ENCODE results near the gene RTN4.

DNA sequence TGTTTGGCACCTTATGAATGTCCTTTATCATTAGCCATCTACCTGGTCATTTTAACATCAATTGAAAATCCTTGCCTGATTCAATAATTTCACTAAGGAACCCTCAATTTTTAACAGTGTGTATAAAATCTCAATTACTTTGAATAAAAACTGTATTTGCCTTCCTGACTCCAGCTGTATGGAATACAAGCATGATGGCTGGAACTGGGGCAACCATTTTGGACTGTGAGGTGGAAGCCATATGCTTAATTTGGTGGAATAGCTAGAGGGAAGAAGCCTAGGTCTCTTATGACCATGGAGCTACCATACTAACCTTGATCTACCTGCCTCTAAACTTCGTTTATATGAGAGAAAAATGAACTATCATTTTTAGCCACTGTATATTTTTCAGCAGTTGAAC is 12.5 kb upstream of the RTN4 start:
- TF ChIP-seq POLR2A (IDR thresholded peaks at IDR 0.05) = no peak
- TF ChIP-seq, protein P1, sequence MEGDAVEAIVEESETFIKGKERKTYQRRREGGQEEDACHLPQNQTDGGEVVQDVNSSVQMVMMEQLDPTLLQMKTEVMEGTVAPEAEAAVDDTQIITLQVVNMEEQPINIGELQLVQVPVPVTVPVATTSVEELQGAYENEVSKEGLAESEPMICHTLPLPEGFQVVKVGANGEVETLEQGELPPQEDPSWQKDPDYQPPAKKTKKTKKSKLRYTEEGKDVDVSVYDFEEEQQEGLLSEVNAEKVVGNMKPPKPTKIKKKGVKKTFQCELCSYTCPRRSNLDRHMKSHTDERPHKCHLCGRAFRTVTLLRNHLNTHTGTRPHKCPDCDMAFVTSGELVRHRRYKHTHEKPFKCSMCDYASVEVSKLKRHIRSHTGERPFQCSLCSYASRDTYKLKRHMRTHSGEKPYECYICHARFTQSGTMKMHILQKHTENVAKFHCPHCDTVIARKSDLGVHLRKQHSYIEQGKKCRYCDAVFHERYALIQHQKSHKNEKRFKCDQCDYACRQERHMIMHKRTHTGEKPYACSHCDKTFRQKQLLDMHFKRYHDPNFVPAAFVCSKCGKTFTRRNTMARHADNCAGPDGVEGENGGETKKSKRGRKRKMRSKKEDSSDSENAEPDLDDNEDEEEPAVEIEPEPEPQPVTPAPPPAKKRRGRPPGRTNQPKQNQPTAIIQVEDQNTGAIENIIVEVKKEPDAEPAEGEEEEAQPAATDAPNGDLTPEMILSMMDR (IDR thresholded peaks at IDR 0.05) = no peak
